Stomach (tissue), 9 donors: Measurements from ENCODE around the gene LAMB3. TPM values are rescaled to one million over a fixed set of nuclear protein-coding genes. Genes with fewer than 3 reads are reported as not detected.

Experiments
- DNase-seq, 2 donors: peaks; one replicate each; pipeline versions ENCODE4 v3.0.0 to v3.0.0-alpha.2; 2013 to 2019
- H3K27ac ChIP-seq, 5 donors: fragments of 200-600 bp in 4 of 5; sonication (generic) in 4 of 5; one replicate each; pipeline ENCODE4 v1.5.1; 2013 to 2019; ENCODE audit warnings: mild to moderate bottlenecking in 1 of 5, moderate library complexity in 1 of 5
- H3K27me3 ChIP-seq, 3 donors: fragments of 200-600 bp; sonication (generic); one replicate each; pipeline ENCODE4 v1.5.1; 2017 to 2019; ENCODE audit warnings: mixed run types in 1 of 3
- H3K36me3 ChIP-seq, 4 donors: fragments of 200-600 bp; sonication (generic); 1 replicate in 3 of 4; 2 replicates in 1 of 4; pipeline ENCODE4 v1.5.1; 2016 to 2019
- H3K4me1 ChIP-seq, 4 donors: fragments of 200-600 bp; sonication (generic); one replicate each; pipeline ENCODE4 v1.5.1; 2016 to 2019
- H3K4me3 ChIP-seq, 4 donors: fragments of 200-600 bp; sonication (generic) in 3 of 4; one replicate each; pipeline ENCODE4 v1.5.1; 2016 to 2019; ENCODE audit warnings: mild to moderate bottlenecking in 1 of 4
- H3K9me3 ChIP-seq, 4 donors: fragments of 200-600 bp; sonication (generic); one replicate each; pipeline ENCODE4 v1.5.1; 2016 to 2019
- EP300 ChIP-seq: sonication (generic); formaldehyde crosslinking; IDR thresholded peaks from one replicate; pipeline ENCODE4 v1.6.1; 2017; ENCODE audit warnings: antibody characterized with exemption
- POLR2A ChIP-seq, 4 donors: fragments of 450-650 bp; IDR thresholded peaks; one replicate each; pipeline ENCODE4 v1.6.1; 2016; ENCODE audit warnings: antibody characterized with exemption in 4 of 4, control low read depth in 2 of 4, mild to moderate bottlenecking in 1 of 4, moderate library complexity in 1 of 4
- POLR2AphosphoS5 ChIP-seq, 3 donors: sonication (generic); formaldehyde crosslinking; IDR thresholded peaks; one replicate each; pipeline ENCODE4 v1.6.1; 2016; ENCODE audit warnings: antibody characterized with exemption in 3 of 3
- WGBS, 5 donors: extraction: QIAGEN DNeasy Blood & Tissue Kit in 3 of 5; methylation state at CpG; one replicate each; pipeline versions ENCODE4 v1.1.5 to v1.1.7; 2013 to 2018; 5-methylcytosine and 5-hydroxymethylcytosine counted together
- intact Hi-C: fragments of 100-400 bp; cut with DNase I; formaldehyde crosslinking; loops from one replicate; pipeline ENCODE4 v1.15.1; 2023; ENCODE audit warnings: low total_unique reads
- polyA plus RNA-seq, 3 donors: library from polyadenylated mRNA; stranded (reverse); fragments of 200-250 nt; gene quantifications; one replicate each; pipeline ENCODE4 v1.2.3, GENCODE V29; 2013
- total RNA-seq, 5 donors: library from RNA; depleted of rRNA; stranded (reverse); fragments of >200 nt; gene quantifications; one replicate each; pipeline versions ENCODE4 v1.1.0 to v1.2.3, GENCODE V29; 2014 to 2016
- TF ChIP-seq, protein P1 (sequence below), 7 experiments: fragments of 450-650 bp in 4 of 7; fragments of 200-600 bp in 3 of 7; sonication (generic) in 3 of 7; IDR thresholded peaks; one replicate each; pipeline ENCODE4 v1.5.1; 2016 to 2019; ENCODE audit warnings: antibody characterized with exemption in 7 of 7, control low read depth in 2 of 7, mild to moderate bottlenecking in 1 of 7
- donor health status: healthy with polysubstance abuse.
- donor health status: Bipolar disorder and iron deficiency.
- donor health status: healthy.

LAMB3 gene
- total and polyA plus RNA-seq, 8 donors: 12.8 to 105 (median 49.8) TPM

- intact Hi-C loops: no loop called here
- peaks cover 0 to 9% (median 0%) of the 10 kb centered on the region in 3 donors for H3K27me3 ChIP-seq
- H3K4me1 ChIP-seq: peaks cover 0 to 5% (median 0%) of the 10 kb centered on the region in 4 donors
- H3K4me3 ChIP-seq: no peak overlapping the region
- no peaks in the 10 kb centered on the region for H3K36me3 ChIP-seq
- DNase-seq: no peak
- 58 to 81% (median 77%) methylated on average over 5 of the region's 5 CpGs for WGBS, 5 donors
- no peaks in the 10 kb centered on the region for H3K9me3 ChIP-seq
- TF ChIP-seq POLR2A (IDR thresholded peaks at IDR 0.05): no peak
- TF ChIP-seq, protein P1, sequence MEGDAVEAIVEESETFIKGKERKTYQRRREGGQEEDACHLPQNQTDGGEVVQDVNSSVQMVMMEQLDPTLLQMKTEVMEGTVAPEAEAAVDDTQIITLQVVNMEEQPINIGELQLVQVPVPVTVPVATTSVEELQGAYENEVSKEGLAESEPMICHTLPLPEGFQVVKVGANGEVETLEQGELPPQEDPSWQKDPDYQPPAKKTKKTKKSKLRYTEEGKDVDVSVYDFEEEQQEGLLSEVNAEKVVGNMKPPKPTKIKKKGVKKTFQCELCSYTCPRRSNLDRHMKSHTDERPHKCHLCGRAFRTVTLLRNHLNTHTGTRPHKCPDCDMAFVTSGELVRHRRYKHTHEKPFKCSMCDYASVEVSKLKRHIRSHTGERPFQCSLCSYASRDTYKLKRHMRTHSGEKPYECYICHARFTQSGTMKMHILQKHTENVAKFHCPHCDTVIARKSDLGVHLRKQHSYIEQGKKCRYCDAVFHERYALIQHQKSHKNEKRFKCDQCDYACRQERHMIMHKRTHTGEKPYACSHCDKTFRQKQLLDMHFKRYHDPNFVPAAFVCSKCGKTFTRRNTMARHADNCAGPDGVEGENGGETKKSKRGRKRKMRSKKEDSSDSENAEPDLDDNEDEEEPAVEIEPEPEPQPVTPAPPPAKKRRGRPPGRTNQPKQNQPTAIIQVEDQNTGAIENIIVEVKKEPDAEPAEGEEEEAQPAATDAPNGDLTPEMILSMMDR (IDR thresholded peaks at IDR 0.05): no peak
- no peak for TF ChIP-seq EP300
- TF ChIP-seq POLR2AphosphoS5 (IDR thresholded peaks at IDR 0.05): no peak
- H3K27ac ChIP-seq: no peak overlapping the region
Measured at GRCh38 chr1:209603877-209604276, 48.3 kb downstream of the LAMB3 start.

- H3K4me1 ChIP-seq: no peaks in the 10 kb centered on the region
- intact Hi-C loops: no loop called here
- WGBS, 5 donors: 30 to 42% (median 36%) methylated on average over 6 of the region's 6 CpGs
- no peaks in the 10 kb centered on the region for H3K36me3 ChIP-seq
- H3K4me3 ChIP-seq: no peak overlapping the region
- peak; percentile 50 to 69 for DNase-seq
- no peak overlapping the region for H3K27ac ChIP-seq
- TF ChIP-seq, protein P1 (IDR thresholded peaks at IDR 0.05): peak in 5 of 7 experiments; percentile 41 to 71 (median 58)
- TF ChIP-seq EP300: no peak
- no peak for TF ChIP-seq POLR2AphosphoS5 (IDR thresholded peaks at IDR 0.05)
- no peak for TF ChIP-seq POLR2A (IDR thresholded peaks at IDR 0.05)
- peaks cover 0 to 19% (median 0%) of the 10 kb centered on the region in 3 donors for H3K27me3 ChIP-seq
- H3K9me3 ChIP-seq: no peaks in the 10 kb centered on the region
Measured at GRCh38 chr1:209601809-209602657, 50.2 kb downstream of the LAMB3 start.

GRCh38 chr1:209600541-209600940 is 51.7 kb downstream of the LAMB3 start:
- peaks cover 0 to 19% (median 0%) of the 10 kb centered on the region in 3 donors for H3K27me3 ChIP-seq
- WGBS, 5 donors: 64 to 96% (median 80%) methylated on average over 1 of the region's 1 CpG
- DNase-seq: no peak
- H3K36me3 ChIP-seq: no peaks in the 10 kb centered on the region
- intact Hi-C loops: no loop called here
- H3K27ac ChIP-seq: no peak overlapping the region
- H3K4me1 ChIP-seq: no peaks in the 10 kb centered on the region
- TF ChIP-seq POLR2AphosphoS5 (IDR thresholded peaks at IDR 0.05) (no peak), EP300 (no peak), POLR2A (IDR thresholded peaks at IDR 0.05) (no peak)
- TF ChIP-seq, protein P1 (IDR thresholded peaks at IDR 0.05): no peak
- no peaks in the 10 kb centered on the region for H3K9me3 ChIP-seq
- no peak overlapping the region for H3K4me3 ChIP-seq

DNA sequence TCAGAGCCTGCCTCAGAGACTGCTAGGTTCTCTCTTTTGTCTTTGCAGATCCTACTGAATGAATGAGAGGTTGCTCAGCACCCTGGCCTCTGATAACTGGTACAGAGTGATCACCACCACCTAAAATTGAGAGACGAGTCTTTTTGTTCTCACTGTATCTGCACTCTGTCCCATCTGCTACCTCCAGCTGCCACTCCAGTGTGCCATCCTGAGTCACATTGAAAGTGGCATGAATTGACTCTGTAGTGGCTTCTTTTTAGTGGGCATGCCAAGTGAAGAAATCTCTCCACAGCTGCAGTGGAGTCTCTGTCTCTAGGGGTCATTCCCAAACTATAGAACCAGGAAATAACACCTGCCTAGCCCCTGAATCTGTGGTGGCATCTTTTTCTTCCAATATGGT is 54.0 kb downstream of the LAMB3 start:
- TF ChIP-seq POLR2A (IDR thresholded peaks at IDR 0.05) (no peak), EP300 (no peak), POLR2AphosphoS5 (IDR thresholded peaks at IDR 0.05) (no peak)
- TF ChIP-seq, protein P1 (IDR thresholded peaks at IDR 0.05): no peak
- no peak for DNase-seq
- Histone ChIP-seq H3K36me3 (no peaks in the 10 kb centered on the region), H3K4me3 (no peak overlapping the region), H3K27ac (no peak overlapping the region), H3K27me3 (peaks cover 0 to 27% (median 0%) of the 10 kb centered on the region in 3 donors), H3K4me1 (no peaks in the 10 kb centered on the region), H3K9me3 (no peaks in the 10 kb centered on the region)
- intact Hi-C loops: no loop called here
- 71 to 96% (median 82%) methylated on average over 1 of the region's 1 CpG for WGBS, 5 donors
